GM06990 (cell line): Measurements from ENCODE around the gene PYGL.

Source experiments
- DNase-seq: peaks from one replicate; pipeline ENCODE4 v3.0.0-alpha.2; 2011; ENCODE audit not compliant: insufficient read length; ENCODE audit errors: extremely low read depth
- H3K27me3 ChIP-seq: replicated peaks from 2 replicates; pipeline ENCODE4 v1.6.0; 2011; ENCODE audit warnings: low read length; ENCODE audit not compliant: control insufficient read depth, insufficient read depth
- H3K36me3 ChIP-seq: 2 replicates; pipeline ENCODE4 v1.5.1; 2011; ENCODE audit warnings: low read length; ENCODE audit not compliant: control insufficient read depth, insufficient read depth
- H3K4me3 ChIP-seq: replicated peaks from 2 replicates; pipeline ENCODE4 v1.5.1; 2011; ENCODE audit warnings: low read depth, mild to moderate bottlenecking, control low read depth, low read length
- TF ChIP-seq, protein P1 (sequence below): IDR thresholded peaks from 2 replicates; pipeline ENCODE4 v1.5.1; 2011; ENCODE audit warnings: low read length, control low read depth, mild to moderate bottlenecking, inconsistent platforms; ENCODE audit not compliant: insufficient read depth, poor library complexity, severe bottlenecking

The PYGL gene

GRCh38 chr14:50978888-50979287, 34.6 kb upstream of the PYGL start:
- TF ChIP-seq, protein P1, sequence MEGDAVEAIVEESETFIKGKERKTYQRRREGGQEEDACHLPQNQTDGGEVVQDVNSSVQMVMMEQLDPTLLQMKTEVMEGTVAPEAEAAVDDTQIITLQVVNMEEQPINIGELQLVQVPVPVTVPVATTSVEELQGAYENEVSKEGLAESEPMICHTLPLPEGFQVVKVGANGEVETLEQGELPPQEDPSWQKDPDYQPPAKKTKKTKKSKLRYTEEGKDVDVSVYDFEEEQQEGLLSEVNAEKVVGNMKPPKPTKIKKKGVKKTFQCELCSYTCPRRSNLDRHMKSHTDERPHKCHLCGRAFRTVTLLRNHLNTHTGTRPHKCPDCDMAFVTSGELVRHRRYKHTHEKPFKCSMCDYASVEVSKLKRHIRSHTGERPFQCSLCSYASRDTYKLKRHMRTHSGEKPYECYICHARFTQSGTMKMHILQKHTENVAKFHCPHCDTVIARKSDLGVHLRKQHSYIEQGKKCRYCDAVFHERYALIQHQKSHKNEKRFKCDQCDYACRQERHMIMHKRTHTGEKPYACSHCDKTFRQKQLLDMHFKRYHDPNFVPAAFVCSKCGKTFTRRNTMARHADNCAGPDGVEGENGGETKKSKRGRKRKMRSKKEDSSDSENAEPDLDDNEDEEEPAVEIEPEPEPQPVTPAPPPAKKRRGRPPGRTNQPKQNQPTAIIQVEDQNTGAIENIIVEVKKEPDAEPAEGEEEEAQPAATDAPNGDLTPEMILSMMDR = no peak
- no peaks in the 10 kb centered on the region for H3K36me3 ChIP-seq
- no peaks in the 10 kb centered on the region for H3K27me3 ChIP-seq
- DNase-seq = peak; percentile 59
- H3K4me3 ChIP-seq = no peak overlapping the region

DNA sequence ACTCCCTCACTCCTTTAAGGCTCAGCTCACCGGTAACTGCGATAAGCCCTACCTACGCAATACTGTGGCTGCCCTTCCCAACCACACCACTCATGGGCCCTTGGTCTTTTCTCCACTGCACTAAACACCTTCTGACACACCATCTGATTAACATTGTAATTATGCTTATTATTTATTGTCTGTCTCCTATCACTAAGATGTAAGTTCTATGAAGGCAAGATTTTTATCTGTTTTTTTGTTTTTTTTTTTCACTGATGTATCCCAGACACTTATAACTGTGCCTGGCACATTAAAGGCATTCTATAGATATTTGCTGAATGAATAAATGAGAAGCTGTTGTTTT, 34.2 kb upstream of the PYGL start:
- H3K36me3 ChIP-seq = no peaks in the 10 kb centered on the region
- no peak for DNase-seq

GRCh38 chr14:50977863-50978528, 33.7 kb upstream of the PYGL start:
- Histone ChIP-seq H3K27me3 (no peaks in the 10 kb centered on the region), H3K36me3 (no peaks in the 10 kb centered on the region), H3K4me3 (no peak overlapping the region)
- TF ChIP-seq, protein P1 = no peak
- peak; percentile 16 for DNase-seq

More for the DNA sequence above, 34.2 kb upstream of the PYGL start:
- Histone ChIP-seq H3K27me3 (no peaks in the 10 kb centered on the region), H3K4me3 (no peak overlapping the region)
- TF ChIP-seq, protein P1 = no peak

DNA sequence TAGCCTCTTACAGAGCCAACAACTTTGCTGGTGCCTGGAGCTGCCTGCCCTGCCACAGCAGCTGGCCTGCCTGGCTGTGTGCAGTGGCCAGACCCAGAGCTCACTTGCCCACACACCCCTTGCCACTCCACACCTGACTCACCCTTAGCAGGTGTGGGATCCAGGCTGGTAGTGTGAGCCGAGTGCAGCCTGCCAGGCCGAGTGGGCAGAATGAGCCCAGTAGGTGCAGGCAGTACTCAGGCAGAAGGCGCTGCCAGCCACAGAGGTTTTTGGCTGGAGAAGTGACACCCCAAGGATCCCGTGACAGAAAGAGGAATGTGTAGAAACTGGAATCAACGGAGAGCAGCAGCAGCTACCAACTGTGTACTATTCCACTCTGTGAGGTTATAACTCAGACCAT, 29.8 kb upstream of the PYGL start:
- no peak overlapping the region for H3K4me3 ChIP-seq
- H3K27me3 ChIP-seq = no peaks in the 10 kb centered on the region
- no peaks in the 10 kb centered on the region for H3K36me3 ChIP-seq
- DNase-seq = no peak
- TF ChIP-seq, protein P1 = no peak

DNA sequence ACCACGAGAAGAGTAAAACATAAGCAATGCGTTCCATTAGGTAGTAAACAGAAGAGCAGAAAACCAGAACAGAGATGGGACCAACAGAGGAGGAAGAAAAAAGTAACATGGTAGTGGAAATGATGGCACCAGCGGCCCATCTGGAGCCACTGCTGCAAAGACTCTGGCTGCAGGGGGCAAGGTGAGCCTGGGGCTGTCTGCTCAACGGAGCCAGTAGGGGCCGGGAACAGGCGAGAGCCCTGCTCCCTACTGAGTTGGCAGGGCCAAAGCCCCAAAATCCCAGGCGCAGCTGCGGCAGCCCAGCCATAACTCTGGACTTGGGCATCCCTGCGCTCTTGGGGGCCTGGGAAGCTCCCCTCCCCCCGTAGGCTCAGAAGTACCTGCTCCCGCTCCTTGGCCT, 28.5 kb upstream of the PYGL start:
- TF ChIP-seq, protein P1 = no peak
- Histone ChIP-seq H3K36me3 (no peaks in the 10 kb centered on the region), H3K4me3 (no peak overlapping the region), H3K27me3 (no peaks in the 10 kb centered on the region)
- no peak for DNase-seq
